Hippocampal formation (tissue), 2 donors: ENCODE measurements around the gene POU2F1.
"Not testable (repeated sequence)": the region's sequence is repeated elsewhere in the genome, so short reads cannot be mapped to it uniquely, and the experiment has no call there.

ENCODE experiments used
- DNase-seq, 2 donors: peaks; one replicate each; lab custom pipeline; 2025; lab: John Stamatoyannopoulos, UW

Gene POU2F1

DNA sequence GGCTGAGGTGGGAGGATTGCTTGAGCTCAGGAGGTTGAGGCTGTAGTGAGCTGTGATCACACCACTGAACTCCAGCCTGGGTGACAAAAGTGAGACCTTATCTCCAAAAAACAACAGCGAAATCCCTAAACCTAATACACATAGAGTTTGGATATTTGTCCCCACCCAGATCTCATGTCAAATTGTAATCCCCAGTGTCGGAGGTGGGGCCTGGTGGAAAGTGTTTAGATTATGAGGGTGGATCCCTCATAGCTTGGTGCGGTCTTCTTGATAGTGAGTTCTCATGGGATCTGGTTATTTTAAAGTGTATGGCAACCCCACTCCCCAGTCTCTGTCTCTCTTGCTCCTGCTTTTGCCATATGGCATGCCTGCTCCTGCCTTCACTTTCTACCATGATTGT, 94.0 kb downstream of the POU2F1 start:
- no peak for DNase-seq

DNA sequence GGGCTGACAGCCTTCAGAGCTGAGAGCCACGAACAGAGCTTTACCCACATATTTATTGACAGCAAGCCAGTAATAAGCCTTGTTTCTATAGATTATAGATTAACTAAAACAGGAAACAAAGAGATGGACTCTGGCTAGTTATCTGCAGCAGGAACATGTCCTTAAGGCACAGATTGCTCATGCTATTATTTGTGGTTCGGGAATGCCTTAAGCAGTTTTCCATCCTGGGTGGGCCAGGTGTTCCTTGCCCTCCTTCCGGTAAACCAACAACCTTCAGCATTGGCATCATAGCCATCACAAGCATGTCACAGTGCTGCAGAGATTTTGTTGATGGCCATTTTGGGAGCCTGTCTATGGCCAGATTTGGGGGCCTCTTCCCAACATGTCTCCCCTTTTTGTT, 96.8 kb downstream of the POU2F1 start:
- no peak for DNase-seq

DNA sequence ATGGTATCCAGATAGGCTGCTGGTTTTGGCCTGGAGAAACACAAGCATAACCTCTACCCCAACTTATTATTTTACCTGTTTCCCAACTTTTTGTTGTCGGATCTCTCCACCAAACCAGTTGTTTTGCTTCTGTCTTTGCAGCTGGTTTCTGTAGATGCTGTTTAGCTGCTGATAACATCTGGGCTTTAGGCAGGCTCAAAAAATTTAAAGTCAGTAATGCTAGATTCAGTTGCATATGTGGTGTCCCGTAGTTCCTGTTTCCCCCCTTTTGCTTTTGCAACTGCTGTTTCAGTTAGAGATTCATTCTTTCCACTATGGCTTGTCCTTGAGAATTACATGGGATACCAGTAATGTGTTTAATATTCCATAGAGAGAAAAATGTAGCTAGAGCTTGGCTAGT, 98.5 kb downstream of the POU2F1 start:
- DNase-seq: not testable (repeated sequence)

DNA sequence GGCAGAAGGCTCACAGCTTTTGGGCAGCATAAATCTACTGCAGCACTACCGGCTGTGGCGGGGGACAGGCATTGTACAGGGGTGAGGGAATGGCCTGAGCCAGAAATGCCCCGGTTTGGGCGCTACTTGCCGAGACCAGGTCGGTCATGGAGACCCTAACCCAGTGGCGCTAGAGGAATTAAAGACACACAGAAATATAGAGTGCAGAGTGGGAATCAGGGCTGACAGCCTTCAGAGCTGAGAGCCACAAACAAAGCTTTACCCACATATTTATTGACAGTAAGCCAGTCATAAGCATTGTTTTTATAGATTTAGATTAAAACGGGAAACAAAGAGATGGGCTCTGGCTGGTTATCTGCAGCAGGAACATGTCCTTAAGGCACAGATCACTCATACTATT, 101.8 kb downstream of the POU2F1 start:
- DNase-seq: no peak

DNA sequence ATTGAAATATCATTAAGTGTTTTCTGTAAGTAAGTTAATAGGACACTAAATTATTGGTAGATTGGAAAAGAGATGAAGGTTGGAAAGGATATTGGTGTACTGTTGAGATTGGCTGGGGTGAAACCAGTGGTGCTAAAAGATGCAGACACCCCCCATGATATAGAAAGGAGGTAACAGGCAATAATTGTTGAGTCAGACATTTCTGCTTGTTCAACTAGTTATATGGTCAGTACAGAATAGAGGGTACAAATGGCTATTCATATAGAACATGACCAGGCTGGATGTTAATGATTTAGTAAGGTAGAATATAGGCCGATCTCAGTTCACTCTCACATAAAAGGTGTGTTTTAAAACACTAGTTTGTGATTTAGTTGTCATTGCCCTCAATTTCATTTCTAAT, 104.5 kb downstream of the POU2F1 start:
- no peak for DNase-seq

DNA sequence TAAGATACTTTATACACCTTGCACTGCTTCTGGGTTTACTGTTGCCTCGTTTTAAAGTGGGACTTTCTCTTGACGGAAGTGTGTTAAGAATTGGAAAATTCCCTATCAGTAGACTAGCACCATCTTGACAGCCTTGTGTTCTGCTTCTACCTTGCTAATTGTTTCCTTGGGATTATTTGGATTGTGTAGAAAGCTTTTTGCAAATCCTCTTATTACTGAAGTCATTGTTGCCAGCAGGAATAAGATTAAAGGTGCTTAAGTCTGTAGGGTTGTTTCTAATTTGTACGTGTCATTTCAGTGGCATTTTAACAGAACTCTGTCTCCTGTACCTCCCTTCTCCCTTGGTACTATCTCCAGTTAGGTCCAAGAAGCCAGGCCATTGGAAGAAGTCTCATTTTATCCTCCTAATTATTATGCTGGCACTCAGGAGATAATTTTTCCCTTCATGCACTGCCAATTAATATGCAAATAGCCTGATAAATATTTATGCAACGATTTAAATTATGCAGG, 107.7 kb downstream of the POU2F1 start:
- DNase-seq: no peak

DNA sequence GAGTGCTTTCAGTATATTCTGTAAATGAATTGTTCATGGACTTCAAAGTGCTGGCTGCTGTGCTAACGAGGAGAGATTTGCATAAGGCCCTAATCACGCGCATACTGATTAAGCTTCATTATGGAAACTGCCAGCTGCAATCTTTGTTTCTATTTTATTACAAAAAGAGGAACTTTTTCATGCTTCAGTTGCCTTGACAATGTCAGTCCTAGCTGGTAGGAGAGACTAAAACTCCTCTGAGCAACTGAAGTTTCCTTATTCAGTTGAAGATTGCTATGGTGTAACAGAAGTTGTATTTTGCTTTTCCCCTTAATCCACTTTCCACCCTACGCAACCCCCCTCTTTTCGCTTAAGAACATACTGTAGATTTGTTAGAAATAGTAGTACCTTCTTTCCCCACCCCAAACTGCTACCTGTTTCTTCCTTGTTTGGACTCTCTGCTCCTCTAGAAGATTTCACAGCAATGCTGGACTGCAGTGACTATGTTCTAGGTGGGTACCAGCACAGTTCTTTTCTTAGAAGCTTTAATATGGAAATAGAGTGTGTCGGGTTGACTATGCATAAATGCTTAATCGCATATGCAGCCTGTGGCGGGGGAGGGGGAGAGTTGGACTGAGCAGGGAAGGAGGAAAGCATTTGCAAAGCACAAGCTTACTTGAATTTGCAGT, 108.3 kb downstream of the POU2F1 start:
- peak; percentile 32 to 89 for DNase-seq

DNA sequence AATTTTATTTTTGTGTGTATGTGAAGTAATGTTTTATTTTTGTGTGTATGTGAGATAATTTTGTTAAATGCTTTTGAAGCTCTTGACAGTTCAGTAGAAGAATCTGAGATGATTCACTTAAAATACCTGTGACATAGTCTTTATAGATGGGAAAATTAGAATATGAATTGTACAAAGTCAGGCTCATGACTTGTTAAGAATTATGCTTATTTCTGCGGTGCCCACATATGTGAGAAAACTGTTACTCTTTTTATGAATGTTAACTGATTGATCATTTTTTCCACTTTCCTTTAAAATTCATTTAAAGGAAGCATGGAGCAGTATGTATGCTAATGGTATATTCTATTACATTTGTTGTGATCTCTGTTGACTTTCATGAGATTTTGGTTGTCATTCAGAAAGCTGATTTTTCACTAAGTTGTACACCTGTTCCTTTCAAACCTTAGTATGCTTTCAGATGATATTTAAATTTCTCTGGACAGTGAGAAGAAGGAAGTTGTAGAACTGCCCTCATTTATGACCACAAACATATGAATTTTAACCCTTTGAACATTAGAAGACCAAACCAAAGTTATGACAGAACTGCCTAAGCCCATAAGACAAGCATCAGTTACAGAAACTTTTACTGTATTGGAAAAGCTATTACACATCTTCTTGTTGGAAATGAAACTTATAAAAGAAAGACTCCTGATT, 110.1 kb downstream of the POU2F1 start:
- no peak for DNase-seq

DNA sequence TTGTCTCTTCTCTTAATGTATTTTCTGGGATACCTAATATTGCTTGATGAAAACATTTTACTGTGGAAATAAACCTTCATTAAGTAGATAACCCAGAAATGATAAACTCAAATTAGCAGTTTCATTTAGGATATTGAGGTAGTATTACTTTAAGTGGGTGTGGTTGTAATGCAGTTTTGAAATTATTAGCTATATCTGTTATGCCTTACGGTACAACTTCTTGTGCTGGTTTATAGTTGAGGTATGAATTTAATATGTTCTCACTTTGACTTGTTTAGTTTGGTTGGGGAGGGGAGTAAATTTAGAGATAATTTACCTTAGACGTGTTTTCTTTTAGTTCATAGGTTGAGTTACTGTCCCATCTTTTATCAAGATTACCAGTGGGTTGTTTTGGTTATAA, 111.0 kb downstream of the POU2F1 start:
- no peak for DNase-seq

DNA sequence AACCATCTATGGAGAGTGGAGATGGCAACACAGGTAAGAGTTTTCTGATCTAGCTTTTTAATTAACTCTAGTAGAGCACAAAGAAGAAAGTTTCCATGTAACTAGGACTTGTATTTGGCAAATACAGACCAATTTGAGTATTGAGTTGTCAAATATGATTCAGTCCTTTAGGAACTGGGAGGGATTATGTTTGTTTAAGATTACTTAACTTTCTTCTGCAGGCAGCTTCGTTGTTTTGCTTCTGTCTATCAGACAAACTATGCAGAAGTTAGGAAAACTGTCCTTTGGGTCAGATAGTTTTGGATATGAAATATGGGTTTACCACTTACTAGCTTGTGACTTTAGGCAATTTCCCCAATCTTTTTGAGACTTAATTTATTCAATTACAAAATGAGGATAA, 111.8 kb downstream of the POU2F1 start:
- DNase-seq: no peak

DNA sequence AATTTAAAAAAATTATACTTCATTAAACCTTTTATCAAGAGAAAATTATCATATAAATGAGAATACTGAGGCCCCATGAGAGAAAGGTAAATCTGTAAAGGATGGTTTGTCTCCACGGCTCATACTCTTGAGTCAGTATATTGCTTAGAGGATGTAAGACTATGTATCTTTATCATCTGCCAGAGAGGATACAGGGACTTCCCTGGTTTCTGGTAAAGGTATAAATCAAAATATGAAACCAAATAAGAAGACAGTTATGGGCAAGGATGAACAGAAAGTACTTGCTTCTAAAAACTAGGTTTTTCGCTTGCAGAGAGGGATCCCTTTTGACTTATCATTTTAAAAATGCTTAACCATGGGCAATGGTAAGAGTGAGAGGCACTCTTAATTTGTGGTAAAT, 112.4 kb downstream of the POU2F1 start:
- DNase-seq: no peak

DNA sequence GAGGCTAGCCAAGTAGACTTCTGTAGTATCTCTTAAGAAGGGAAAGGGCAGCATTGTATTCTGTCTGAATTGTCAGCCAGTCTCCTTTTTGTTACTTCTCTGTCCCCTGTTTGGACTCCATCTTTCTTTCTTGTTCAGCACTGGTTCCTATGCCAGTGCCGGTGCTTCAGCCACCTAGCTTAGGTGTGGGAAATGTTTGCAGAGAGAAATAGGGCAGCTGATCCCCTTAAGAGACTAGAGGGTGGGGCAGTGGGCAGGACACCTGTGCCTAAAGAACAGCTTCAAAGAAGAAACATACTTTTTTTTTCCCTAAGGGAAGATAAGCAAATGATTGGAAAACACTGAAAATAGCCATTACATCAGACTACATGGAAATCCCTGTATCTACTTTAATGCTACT, 113.0 kb downstream of the POU2F1 start:
- no peak for DNase-seq

DNA sequence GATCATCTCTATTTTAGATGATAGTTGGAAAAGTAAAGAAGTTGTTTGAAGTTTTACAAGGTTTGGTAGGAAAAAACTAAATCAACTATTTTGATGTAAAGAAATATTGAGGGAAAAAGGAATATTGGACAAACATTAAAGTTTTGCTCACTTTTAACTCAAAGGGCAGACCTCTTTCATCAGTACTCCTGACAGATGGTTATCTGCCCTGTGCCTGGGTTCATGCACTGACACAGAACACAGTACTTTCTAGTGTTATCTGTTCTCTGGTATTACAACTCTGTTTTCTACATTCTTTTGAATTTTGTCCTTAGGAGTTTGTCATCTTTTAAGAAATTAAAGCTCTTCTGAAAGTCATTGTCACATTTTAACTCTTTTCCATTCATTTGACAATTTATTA, 118.7 kb downstream of the POU2F1 start:
- no peak for DNase-seq

DNA sequence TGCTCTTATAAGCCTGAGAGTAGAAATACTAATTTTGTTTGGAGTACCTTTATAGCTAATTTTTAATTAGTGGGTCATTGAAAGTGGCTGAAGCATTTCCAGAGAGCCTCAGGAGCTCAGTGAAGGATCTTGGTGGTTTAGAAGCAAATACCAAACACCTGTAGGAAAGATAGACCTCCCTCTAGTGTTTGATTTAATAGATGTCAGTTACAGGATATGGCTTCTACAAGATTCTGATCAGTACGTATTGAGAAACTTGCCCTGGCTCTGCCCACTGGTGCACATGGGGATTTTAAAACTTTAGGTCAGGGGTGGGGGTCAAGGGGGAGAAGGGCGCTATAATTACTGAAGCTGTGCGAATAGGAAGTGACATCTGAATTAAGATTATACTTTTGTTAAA, 122.2 kb downstream of the POU2F1 start:
- DNase-seq: no peak

DNA sequence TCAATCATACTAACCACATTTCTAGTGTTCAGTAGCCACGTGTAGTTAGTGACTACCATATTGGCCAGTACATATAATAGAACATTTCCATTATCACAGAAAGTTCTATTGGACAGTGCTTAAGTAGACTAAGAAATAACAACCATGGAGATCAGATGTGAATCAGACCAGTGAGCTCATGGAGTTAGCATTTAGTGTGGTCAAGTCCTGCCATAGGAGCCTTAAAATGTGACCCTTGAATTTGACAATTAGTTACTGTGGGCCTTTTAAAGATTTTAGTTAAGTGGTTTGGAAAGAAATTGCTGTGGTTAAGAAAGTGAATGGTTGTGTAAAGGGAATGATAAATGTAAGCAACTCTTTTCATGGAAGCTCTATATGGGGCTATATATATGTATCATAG, 123.4 kb downstream of the POU2F1 start:
- DNase-seq: no peak

DNA sequence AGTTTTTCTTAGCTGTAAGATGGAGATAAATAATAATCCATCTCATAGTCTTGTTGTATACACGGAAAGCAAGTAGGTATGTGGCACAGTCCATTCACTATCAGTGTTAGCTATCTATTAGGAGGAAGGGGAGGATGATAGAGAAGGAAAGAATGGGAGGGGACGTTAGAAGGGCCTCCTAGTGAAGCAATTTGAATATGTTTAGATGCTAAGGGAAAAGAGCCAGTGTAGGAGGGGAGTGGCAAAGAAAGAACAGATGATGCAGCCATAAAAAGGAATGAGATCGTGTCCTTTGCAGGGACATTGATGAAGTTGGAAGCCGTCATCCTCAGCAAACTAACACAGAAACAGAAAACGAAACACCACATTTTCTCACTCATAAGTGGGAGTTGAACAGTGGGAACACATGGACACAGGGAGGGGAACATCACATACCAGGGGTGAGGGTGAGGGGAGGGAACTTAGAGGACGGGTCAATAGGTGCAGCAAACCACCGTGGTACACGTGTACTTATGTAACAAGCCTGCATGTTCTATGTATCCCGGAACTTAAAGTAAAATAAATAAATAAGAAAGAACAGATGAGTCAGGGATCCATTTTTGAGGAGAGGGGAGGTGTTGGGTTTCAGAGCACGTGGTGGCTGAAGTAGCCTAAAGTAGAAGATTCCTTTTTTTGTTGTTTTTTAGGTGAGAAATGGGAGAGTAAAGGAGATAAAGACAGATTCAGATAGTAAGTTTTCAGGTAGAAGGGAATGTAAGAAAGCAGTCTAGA, 124.1 kb downstream of the POU2F1 start:
- DNase-seq: no peak

DNA sequence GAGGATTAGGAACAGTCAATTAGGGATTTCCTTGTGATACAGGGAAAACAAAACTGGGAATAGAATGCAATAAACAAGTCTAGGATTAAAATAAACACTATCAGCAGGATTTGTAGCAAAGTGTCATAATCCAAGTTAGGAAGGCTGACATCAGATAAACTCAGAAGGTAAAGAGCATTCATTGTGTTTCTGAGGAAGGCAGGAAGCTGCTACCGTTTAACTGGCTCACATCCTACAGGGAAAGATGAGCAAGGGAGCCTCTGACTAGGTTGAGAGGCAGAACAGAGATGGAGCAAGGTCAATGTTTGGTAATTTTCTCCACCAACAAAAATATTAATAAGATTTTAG, 124.7 kb downstream of the POU2F1 start:
- DNase-seq: no peak

DNA sequence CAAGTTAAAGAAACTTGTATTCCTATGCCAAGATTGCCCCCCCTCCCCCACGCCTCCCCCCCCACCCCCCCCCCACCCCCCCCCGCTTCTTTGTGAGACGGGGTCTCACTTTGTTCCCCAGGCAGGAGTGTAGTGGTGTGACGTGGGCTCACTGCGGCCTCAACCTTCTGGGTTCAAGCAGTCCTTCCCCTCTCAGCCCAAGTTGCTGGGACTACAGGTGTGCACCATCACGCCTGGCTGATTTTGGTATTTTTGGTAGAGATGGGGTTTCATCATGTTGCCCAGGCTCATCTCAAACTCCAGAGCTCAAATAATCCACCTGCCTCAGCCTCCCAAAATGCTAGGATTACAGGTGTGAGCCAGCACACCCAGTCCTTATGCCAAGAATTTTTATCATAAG, 136.6 kb downstream of the POU2F1 start:
- DNase-seq: no peak

DNA sequence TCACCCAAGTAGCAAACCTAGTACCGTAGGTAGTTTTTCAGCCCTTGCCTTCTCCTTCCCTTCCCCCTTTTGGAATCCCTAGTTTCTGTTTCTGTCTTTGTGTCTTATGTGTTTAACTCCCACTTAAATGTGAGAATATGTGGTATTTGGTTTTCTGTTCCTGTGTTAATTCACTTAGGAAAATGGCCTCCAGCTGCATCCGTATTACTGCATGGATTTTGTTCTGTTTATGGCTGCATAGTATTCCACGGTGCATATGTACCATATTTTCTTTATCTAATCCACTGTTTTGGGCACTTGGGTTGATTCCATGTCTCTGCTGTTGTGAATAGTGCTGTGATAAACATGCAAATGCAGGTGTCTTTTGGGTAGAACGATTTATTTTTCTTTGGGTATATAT, 138.6 kb downstream of the POU2F1 start:
- DNase-seq: no peak

DNA sequence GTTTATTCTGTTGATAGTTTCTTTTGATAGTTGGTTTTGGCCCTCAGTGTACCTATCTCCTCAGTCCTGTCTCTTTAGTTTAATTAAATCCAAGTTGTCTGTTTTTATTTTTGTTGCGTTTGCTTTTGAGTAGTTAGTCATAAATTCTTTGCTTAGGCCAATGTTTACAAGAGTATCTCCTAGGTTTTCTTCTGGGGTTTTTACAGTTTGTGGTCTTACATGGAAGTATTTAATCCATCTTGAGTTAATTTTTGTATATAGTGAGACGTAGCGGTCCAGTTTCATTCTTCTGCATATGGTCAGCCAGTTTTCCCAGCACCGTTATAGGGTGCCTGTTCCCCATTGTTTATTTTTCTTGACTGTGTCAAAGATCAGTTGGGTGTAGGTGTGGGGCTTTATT, 139.4 kb downstream of the POU2F1 start:
- DNase-seq: no peak

DNA sequence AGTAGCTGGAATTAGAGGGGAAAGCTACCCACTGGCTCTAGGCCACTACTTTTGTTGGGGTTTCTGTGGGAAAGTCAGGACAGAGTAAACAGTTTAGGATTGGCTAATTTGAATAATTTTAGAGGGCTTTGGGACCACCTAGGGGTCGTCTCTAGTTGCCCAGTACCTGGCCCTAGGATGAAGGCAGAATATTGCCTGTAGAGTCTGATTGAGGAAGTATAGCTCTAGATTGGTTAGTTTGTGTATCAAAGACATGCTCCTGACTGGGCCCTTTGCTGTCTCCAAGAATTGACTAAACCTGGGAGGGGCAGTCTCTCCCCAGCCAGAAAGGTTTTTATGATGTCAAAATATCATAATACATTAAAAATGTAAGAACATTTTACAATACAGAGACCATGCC, 142.0 kb downstream of the POU2F1 start:
- no peak for DNase-seq

DNA sequence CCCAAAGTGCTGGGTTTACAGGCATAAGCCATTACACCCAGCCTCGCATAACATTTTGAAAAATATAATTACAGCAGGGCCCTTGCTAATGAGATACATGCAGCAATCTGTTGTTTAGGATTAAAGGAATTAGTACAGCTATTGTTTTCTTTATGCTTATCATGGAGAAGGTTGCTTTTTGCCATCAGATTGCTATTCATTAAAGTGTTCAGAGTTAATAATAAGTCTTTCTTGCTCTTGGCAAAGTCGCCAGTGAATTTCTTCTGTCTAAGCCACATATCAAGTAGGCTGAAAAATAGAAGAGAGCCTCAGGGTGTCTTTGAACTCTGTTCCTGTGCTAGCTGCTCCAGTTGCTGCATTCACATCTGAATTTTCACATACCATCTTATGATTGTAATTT, 144.1 kb downstream of the POU2F1 start:
- no peak for DNase-seq

DNA sequence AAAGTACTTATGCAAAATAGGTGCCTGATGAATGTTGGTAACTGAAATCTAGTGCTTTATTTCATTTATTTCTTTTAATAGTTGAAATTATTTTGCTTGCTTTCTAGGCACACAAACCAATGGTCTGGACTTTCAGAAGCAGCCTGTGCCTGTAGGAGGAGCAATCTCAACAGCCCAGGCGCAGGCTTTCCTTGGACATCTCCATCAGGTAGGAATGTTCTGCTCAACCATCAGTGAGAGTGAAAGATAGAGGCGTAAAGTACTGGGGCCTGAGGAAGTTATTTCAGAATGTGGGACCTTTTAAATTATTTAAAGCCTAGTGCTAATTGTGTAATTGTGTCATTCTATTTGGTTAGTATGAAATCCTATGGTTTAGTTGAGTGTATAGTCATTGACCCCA, 144.7 kb downstream of the POU2F1 start:
- no peak for DNase-seq
